ENCODE results near the gene GJA3.

- TF ChIP-seq, protein P1, sequence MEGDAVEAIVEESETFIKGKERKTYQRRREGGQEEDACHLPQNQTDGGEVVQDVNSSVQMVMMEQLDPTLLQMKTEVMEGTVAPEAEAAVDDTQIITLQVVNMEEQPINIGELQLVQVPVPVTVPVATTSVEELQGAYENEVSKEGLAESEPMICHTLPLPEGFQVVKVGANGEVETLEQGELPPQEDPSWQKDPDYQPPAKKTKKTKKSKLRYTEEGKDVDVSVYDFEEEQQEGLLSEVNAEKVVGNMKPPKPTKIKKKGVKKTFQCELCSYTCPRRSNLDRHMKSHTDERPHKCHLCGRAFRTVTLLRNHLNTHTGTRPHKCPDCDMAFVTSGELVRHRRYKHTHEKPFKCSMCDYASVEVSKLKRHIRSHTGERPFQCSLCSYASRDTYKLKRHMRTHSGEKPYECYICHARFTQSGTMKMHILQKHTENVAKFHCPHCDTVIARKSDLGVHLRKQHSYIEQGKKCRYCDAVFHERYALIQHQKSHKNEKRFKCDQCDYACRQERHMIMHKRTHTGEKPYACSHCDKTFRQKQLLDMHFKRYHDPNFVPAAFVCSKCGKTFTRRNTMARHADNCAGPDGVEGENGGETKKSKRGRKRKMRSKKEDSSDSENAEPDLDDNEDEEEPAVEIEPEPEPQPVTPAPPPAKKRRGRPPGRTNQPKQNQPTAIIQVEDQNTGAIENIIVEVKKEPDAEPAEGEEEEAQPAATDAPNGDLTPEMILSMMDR (IDR thresholded peaks at IDR 0.05), result no peak
- TF ChIP-seq POLR2AphosphoS5 (IDR thresholded peaks at IDR 0.05), result no peak
- no peak for TF ChIP-seq POLR2A (IDR thresholded peaks at IDR 0.05; ENCODE audit: low read depth)
- TF ChIP-seq EP300 (IDR thresholded peaks at IDR 0.05), result no peak
Measured at GRCh38 chr13:20105161-20105689, 55.6 kb downstream of the GJA3 start.
